ENCODE data around the gene MAB21L4. TPM values are rescaled to one million over a fixed set of nuclear protein-coding genes. Genes with fewer than 3 reads are reported as not detected.

The MAB21L4 gene
- total RNA-seq, 1 experiment from 2014 or later: not detected

- no peaks in the 10 kb centered on the region for H3K9me2 ChIP-seq (ENCODE audit: insufficient read depth)
- no peak overlapping the region for H2AFZ ChIP-seq (ENCODE audit: low read depth, low read length, poor library complexity, severe bottlenecking)
- no peak overlapping the region for H3K27ac ChIP-seq (ENCODE audit: low read depth, low read length)
- intact Hi-C loops (cut with micrococcal nuclease): no loop called here
- H3K9me3 ChIP-seq (ENCODE audit: control insufficient read depth in 1 of 2, insufficient read depth in 1 of 2, low read depth in 1 of 2, low read length in 2 of 2): no peaks in the 10 kb centered on the region
- H3K4me3 ChIP-seq (replicated peaks in 1 of 2; ENCODE audit: low read depth in 1 of 2, low read length in 2 of 2): no peak overlapping the region
- CTCF ChIA-PET: no interaction called here
- H3K4me1 ChIP-seq (ENCODE audit: control insufficient read depth in 1 of 2, insufficient read depth in 2 of 2, low read length in 2 of 2): no peaks in the 10 kb centered on the region
- no peak overlapping the region for H3K9ac ChIP-seq (ENCODE audit: low read length)
- DNase-seq (ENCODE audit: low read depth, low spot score) (no peak), ATAC-seq (no peak)
- RAD21 ChIA-PET (ENCODE audit: low non-redundant PET in 1 of 2, low total read pairs in 2 of 2, uncharacterized antibody in 2 of 2, unreplicated experiment in 2 of 2): no interaction called here
- H3K27me3 ChIP-seq (ENCODE audit: insufficient read depth, low read length): no peaks in the 10 kb centered on the region
- TF ChIP-seq EGR1 (IDR thresholded peaks at IDR 0.05; ENCODE audit: low read depth) (no peak), SRF (IDR thresholded peaks at IDR 0.05; ENCODE audit: low read depth) (no peak), YY1 (IDR thresholded peaks at IDR 0.05; ENCODE audit: extremely low read depth, insufficient replicate concordance, low read depth, low read length) (no peak), RAD21 (IDR thresholded peaks at IDR 0.05; ENCODE audit: low read depth) (no peak), ATF3 (IDR thresholded peaks at IDR 0.05) (no peak), JUND (IDR thresholded peaks at IDR 0.05) (no peak), CTCF (IDR thresholded peaks at IDR 0.05 in 2 of 3, conservative IDR thresholded peaks at IDR 0.05 in 1 of 3; ENCODE audit: borderline replicate concordance in 1 of 3, insufficient read depth in 1 of 3, low read depth in 2 of 3, low read length in 2 of 3) (no peak), SP1 (IDR thresholded peaks at IDR 0.05; ENCODE audit: low read depth) (no peak), EZH2 (IDR thresholded peaks at IDR 0.05) (no peak), POLR2A (IDR thresholded peaks at IDR 0.05; ENCODE audit: borderline replicate concordance, extremely low read depth, insufficient read depth, insufficient read length) (no peak)
- H4K20me1 ChIP-seq (ENCODE audit: insufficient read depth): no peaks in the 10 kb centered on the region
- BruUV-seq (replicated peaks): no TSS peak
- no peak overlapping the region for H3K4me2 ChIP-seq (ENCODE audit: low read length)
- POLR2A ChIA-PET: no interaction called here
- H3K79me2 ChIP-seq (ENCODE audit: insufficient read depth, low read length): no peaks in the 10 kb centered on the region
- no peaks in the 10 kb centered on the region for H3K36me3 ChIP-seq (ENCODE audit: control insufficient read depth in 1 of 2, insufficient read depth in 2 of 2, low read length in 2 of 2)
Measured at GRCh38 chr2:240875228-240876034, 20.5 kb downstream of the MAB21L4 start.
